Kidney capillary endothelial cell (primary cell): ENCODE results near the gene FCHSD2.
"Not testable (repeated sequence)": the region's sequence is repeated elsewhere in the genome, so short reads cannot be mapped to it uniquely, and the experiment has no call there.

Experiments used
- DNase-seq: peaks from one replicate; pipeline ENCODE4 v3.0.0-alpha.2; 2018; ENCODE audit warnings: low spot score

Gene FCHSD2

GRCh38 chr11:73123892-73124291 lies 18.2 kb downstream of the FCHSD2 start:
- not testable (repeated sequence) for DNase-seq

- DNase-seq = no peak
Observed at GRCh38 chr11:73121692-73122091, 20.4 kb downstream of the FCHSD2 start.

- DNase-seq = no peak
Observed at GRCh38 chr11:73117071-73117470, 25.0 kb downstream of the FCHSD2 start.

DNA sequence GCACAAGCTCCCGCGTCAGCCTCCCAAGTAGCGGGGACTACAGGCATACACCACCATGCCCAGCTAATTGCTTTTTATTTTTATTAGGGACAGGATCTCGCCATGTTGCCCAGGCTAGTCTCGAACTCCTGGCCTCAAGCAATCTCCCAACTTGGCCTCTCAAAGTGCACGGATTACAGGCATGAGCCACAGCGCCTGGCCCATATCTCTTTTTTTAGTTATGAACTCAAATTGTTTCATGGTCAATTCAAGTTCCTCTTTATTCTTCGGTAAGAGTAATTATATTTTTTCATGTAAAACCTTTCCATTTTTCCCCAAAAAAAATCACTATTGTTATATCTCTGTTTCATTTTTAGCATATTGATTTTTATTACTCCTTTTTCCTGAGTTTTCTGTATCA lies 25.5 kb downstream of the FCHSD2 start:
- no peak for DNase-seq

DNA sequence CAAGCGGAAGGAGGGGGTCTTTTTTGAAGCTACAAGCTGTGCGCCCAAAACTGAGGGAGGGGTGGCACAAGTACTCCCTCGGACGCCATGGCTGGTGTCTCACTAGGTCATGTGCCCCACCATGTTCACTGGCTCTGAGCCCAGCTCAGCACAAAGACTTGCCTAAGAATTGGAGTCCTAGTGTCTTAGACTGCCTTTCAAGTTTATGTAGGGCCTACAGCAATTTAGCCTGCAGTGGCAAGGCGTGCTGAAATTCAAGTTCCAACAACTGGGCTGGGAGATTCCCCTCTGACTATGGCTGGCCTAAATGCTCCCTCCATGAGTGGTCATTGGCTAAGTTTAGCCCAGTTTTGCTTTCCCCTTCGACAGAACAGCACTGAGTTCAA lies 27.3 kb downstream of the FCHSD2 start:
- no peak for DNase-seq

GRCh38 chr11:73114110-73114834 lies 27.8 kb downstream of the FCHSD2 start:
- no peak for DNase-seq

DNA sequence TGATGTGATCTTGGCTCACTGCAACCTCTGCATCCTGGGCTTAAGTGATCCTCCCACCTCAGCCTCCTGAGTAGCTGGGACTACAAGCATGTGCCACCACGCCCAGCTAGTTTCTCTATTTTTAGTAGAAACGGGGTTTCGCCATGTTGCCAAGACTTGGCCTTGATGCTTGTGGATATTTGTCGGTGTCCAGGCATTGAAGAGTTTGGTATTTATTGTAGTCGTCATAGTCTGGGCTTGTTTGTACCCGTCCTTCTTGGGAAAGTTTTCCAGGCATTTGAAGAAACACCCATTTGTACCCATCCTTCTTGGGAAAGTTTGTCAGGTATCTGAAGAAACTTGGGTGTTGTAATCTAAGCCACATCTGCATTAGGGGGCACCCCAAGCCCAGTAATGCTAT lies 28.7 kb downstream of the FCHSD2 start:
- DNase-seq = no peak

DNA sequence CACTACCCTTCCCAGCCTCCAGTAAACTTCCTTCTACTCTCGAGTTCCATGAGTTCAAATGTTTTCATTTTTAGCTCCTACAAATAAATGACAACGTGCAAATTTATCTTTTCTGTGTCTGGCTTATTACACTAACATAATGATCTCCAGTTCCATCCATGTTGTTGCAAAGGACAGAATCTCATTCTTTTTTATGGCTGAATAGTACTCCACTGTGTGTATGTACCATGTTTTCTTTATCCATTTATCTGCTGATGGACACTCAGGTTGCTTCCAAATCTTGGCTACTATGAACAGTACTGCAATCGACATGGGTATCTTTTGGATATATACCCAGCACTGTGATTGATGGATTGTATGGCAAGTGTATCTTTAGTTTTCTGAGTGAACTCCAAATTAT lies 34.5 kb downstream of the FCHSD2 start:
- no peak for DNase-seq

DNA sequence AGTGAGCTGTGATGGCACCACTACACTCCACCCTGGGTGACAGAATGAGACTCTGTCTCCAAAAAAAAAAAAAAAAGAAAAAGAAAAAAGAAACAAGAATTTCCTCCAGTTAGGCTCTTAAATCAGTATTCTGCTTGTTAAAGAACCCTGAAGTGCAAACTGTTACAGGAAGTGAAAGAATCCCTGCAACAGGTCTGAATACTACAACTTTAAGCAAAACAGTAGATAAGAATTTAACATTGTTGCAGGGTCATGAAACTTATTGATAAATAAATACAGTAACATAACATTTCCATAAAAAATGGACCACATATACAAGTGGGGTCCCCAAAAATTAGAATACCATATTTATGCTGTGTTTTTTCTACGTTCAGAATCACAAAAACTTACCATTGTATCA lies 35.8 kb downstream of the FCHSD2 start:
- DNase-seq = no peak

DNA sequence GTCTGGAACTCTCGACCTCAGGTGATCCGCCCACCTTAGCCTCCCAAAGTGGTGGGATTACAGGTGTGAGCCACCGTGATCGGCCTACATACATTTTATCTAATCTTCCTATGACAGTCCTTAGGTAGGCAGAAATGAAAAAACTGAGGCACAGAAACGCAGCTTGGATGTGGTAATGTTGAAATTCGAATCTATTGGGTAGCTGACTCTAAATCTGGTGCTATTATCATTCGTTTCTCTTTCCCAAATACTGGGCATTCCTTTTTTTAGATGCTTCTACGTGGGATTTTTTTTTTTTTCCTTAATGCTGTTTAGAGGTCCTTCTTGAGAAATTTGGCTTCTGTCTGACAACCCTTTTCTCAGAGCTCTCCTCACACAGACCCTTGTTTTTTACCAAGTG lies 41.5 kb downstream of the FCHSD2 start:
- DNase-seq = no peak

DNA sequence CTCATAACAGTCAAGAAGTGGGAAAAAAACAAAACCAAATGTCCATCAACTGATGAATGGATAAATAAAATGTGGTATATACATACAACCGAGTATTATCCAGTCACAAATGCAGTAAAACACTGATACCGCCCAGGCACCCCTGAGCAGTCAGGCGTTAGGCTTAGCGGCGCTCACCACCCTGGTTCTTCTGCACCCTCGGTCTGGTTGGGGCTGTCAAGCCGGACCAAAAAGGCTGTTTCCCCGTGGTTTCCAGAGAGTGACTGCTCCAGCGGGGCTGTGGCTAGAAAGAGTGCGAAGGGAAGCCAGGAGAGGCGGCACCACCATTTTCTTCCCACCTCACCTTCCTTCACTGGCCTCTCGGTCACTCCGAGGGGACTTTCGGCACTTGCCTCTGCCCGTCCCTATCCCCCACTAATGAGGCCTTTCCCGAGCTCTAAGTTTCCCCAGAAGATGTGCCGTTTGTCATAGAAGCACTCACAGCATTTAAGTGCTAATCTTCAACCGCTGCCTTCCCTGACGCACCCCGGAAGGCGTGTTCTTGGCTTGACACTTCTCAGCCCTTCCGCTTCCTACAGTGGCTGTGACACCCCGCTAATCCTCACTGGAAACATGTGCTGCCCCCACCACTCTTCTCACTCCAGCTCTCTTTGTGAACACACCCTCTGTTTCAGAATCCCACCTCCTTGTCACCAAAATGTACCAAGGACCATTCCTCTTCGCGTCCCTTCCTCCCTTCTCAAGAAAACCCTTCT lies 42.4 kb downstream of the FCHSD2 start:
- DNase-seq = no peak

- no peak for DNase-seq
Observed at GRCh38 chr11:73095613-73096012, 46.5 kb downstream of the FCHSD2 start.

- no peak for DNase-seq
Observed at GRCh38 chr11:73091521-73092305, 50.4 kb downstream of the FCHSD2 start.

DNA sequence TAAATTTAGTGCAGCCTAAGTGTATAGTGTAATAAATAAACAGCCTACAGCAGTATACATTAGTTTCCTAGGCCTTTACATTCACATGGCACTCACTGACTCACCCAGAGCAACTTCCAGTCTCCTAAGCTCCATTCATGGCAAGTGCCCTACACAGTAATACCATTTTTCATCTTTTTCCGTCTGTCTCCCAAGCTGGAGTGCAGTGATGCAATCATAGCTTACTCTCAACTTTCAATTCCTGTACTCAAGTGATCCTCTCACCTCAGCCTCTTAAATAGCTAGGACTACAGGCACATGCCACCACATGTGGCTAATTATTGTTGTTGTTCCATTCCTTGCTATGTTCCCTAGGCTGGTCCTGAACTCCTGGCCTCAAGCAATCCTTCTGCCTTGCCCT lies 54.4 kb downstream of the FCHSD2 start:
- no peak for DNase-seq

DNA sequence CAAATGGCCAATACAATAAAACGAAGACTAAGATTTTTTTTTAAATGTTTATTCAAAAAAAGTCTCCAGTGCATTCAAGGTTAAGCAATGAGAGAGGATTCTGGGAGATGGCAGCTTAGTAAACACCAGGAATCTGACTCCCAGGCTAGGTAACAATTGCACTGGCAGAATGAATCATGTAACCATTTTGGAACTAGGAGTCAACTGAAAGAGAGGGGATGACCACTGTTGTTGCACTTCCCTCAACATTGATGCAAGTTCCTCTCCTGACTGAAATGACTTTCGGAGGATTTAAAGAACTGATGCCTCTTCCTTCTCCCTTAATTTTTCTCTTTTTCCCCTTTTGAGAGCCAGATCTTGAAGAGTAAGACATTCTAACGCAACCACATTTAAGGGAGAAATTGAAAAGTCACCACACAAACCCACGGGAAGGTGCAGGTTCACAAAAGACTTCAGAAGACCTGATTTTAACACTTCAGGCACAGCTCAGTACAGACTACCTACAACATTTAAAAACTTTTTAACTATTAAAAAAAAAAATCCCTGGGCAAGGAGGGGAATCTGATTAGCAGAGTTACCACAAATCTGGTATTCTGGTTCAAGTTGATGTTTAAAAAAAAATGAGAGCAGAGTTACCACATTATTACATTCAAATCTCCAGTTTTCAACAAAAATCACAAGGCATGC lies 56.8 kb downstream of the FCHSD2 start:
- DNase-seq = peak; percentile 20

DNA sequence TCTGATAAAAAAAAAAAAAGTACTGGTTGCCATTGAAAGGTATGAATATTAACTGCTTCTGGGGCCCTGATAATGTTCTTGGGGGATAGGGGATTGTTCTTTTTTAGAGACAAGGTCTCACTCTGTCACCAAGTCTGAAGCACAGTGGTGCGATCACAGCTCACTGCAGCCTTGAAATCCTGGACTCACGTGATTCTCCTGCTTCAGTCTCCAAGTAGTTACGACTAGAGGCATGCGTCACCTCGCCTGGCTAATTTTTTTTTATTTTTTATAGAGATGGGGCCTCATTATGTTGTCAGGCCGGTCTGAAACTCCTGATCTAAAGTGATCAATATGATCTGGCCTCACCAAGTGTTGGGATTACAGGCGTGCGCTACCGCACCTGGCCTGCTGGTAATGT lies 63.5 kb downstream of the FCHSD2 start:
- no peak for DNase-seq

DNA sequence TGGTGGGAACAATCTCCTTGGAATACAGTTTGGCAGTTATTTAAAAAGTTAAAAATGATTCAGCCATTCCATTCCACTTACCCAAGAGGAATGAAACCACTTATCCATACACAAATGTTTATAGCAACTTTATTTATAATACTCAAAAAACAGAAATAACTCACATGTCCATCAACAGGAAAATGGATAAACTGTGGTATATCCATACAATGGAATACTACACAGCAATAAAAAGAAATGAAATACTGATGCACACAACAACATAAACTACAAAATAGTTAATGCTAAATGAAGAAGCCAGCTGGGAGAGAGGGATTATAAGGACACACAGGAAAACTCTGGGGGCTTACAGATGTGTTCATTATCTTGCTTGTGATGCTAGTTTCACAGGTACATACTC lies 64.7 kb downstream of the FCHSD2 start:
- no peak for DNase-seq

- DNase-seq = no peak
Observed at GRCh38 chr11:73074319-73074718, 67.8 kb downstream of the FCHSD2 start.

DNA sequence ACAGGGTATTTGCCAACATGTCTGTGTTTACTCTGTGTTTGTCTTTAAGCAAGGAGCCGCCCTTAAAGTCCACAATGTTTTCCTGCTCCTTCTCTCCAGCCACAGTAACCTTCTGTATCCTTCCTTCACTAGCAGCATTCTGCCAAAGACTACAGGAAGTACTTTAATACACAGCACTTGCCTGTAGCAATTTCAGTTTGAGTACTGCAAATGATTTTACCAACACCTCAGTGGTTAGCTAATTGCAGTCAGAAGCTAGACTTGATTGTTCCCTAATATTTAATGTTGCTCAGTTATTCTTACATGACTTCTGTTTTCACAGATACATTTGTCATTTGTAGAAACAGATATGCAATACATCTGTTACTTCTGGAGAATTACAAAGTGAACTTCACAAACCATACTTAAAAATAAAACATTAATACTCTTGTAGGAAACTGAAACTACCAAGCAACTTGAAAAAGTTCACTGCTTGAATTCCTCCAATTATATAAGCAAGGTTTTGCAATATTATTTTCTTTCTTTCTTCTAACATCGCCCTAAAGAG lies 69.1 kb downstream of the FCHSD2 start:
- peak; percentile 20 for DNase-seq

GRCh38 chr11:73070653-73071052 lies 71.5 kb downstream of the FCHSD2 start:
- DNase-seq = no peak

GRCh38 chr11:73061857-73062424 lies 80.2 kb downstream of the FCHSD2 start:
- not testable (repeated sequence) for DNase-seq

- not testable (repeated sequence) for DNase-seq
Observed at GRCh38 chr11:73061434-73061833, 80.7 kb downstream of the FCHSD2 start.
